ENCODE measurements around the gene FNTB.
A peak's percentile ranks its signal among the peaks of the same experiment; 100 is the strongest.

Gene FNTB

GRCh38 chr14:65033181-65033580 lies 46.5 kb downstream of the FNTB start:
- no peak for TF ChIP-seq CTCF (IDR thresholded peaks at IDR 0.05; ENCODE audit: low read depth, low read length)
- no peak for DNase-seq (ENCODE audit: low read depth in 2 of 2)
- no peak overlapping the region for H3K4me3 ChIP-seq (replicated peaks in 1 of 2; ENCODE audit: low read depth in 2 of 2, low read length in 2 of 2)

GRCh38 chr14:65034021-65034420 lies 47.3 kb downstream of the FNTB start:
- TF ChIP-seq CTCF (IDR thresholded peaks at IDR 0.05; ENCODE audit: low read depth, low read length), result no peak
- no peak for DNase-seq (ENCODE audit: low read depth in 2 of 2)
- H3K4me3 ChIP-seq (replicated peaks in 1 of 2; ENCODE audit: low read depth in 2 of 2, low read length in 2 of 2), result no peak overlapping the region

- peak in 1 of 2 donors; percentile 78 for DNase-seq (ENCODE audit: low read depth in 2 of 2)
- no peak overlapping the region for H3K4me3 ChIP-seq (replicated peaks in 1 of 2; ENCODE audit: low read depth in 2 of 2, low read length in 2 of 2)
- no peak for TF ChIP-seq CTCF (IDR thresholded peaks at IDR 0.05; ENCODE audit: low read depth, low read length)
Observed at GRCh38 chr14:65035049-65035448, 48.4 kb downstream of the FNTB start.

GRCh38 chr14:65038966-65039365 lies 52.3 kb downstream of the FNTB start:
- TF ChIP-seq CTCF (IDR thresholded peaks at IDR 0.05; ENCODE audit: low read depth, low read length), result no peak
- no peak overlapping the region for H3K4me3 ChIP-seq (replicated peaks in 1 of 2; ENCODE audit: low read depth in 2 of 2, low read length in 2 of 2)
- no peak for DNase-seq (ENCODE audit: low read depth in 2 of 2)

- H3K4me3 ChIP-seq (replicated peaks in 1 of 2; ENCODE audit: low read depth in 2 of 2, low read length in 2 of 2), result no peak overlapping the region
- TF ChIP-seq CTCF (IDR thresholded peaks at IDR 0.05; ENCODE audit: low read depth, low read length), result no peak
- DNase-seq (ENCODE audit: low read depth in 2 of 2), result no peak
Observed at GRCh38 chr14:65040666-65041433, 54.2 kb downstream of the FNTB start.

- no peak overlapping the region for H3K4me3 ChIP-seq (replicated peaks in 1 of 2; ENCODE audit: low read depth in 2 of 2, low read length in 2 of 2)
- TF ChIP-seq CTCF (IDR thresholded peaks at IDR 0.05; ENCODE audit: low read depth, low read length), result no peak
- DNase-seq (ENCODE audit: low read depth in 2 of 2), result no peak
Observed at GRCh38 chr14:65041434-65041915, 54.8 kb downstream of the FNTB start.
